A549 treated with Hydrocortisone at 1 μM for 4 hours (cell line): ENCODE results near the gene NAALADL2. TPM values are rescaled to one million over a fixed set of nuclear protein-coding genes. Genes with fewer than 3 reads are reported as not detected.

Experiments
- total RNA-seq: library from RNA; stranded (reverse); fragments of 200-300 nt; extraction: Qiagen RNA extraction; gene quantifications from 5 replicates; pipeline ENCODE4 v1.2.3, GENCODE V29; 2022

NAALADL2 gene
- 0.10 to 0.23 TPM (median 0.18 TPM) in 3 of 5 replicates, not detected in the others for total RNA-seq

GRCh38 chr3:174859114-174859735 is at the start of gene NAALADL2:
NAALADL2 (plus strand) TSS chr3:174859334.

